SJCRH30 (cell line): Measurements from ENCODE around the gene SDC1. TPM values are rescaled to one million over a fixed set of nuclear protein-coding genes. Genes with fewer than 3 reads are reported as not detected.
"Not testable (repeated sequence)": the region's sequence is repeated elsewhere in the genome, so short reads cannot be mapped to it uniquely, and the experiment has no call there.

Source experiments
- DNase-seq, 2 experiments: peaks; one replicate each; pipeline ENCODE4 v3.0.0-alpha.2; 2015 to 2020
- H3K27ac ChIP-seq: fragments of 250-450 bp; sonication (Bioruptor Pico); 2 replicates; pipeline ENCODE4 v1.5.1; 2020; ENCODE audit warnings: mild to moderate bottlenecking, moderate library complexity
- H3K27me3 ChIP-seq: fragments of 250-450 bp; sonication (Bioruptor Pico); 2 replicates; pipeline ENCODE4 v1.5.1; 2020; ENCODE audit warnings: mild to moderate bottlenecking, moderate library complexity
- H3K36me3 ChIP-seq: fragments of 250-450 bp; sonication (Bioruptor Pico); 2 replicates; pipeline ENCODE4 v1.5.1; 2020; ENCODE audit warnings: mild to moderate bottlenecking, moderate library complexity
- H3K4me1 ChIP-seq: fragments of 250-450 bp; sonication (Bioruptor Pico); 2 replicates; pipeline ENCODE4 v1.5.1; 2020; ENCODE audit warnings: mild to moderate bottlenecking, moderate library complexity
- H3K4me3 ChIP-seq: fragments of 250-450 bp; sonication (Bioruptor Pico); 2 replicates; pipeline ENCODE4 v1.5.1; 2020; ENCODE audit warnings: mild to moderate bottlenecking, moderate library complexity
- H3K9me3 ChIP-seq: fragments of 250-450 bp; sonication (Bioruptor Pico); replicated peaks from 2 replicates; pipeline ENCODE4 v1.5.1; 2020; ENCODE audit warnings: mild to moderate bottlenecking, moderate library complexity
- total RNA-seq: library from RNA; depleted of rRNA; stranded (reverse); fragments of >200 nt; shearing (Covaris generic); gene quantifications from 2 replicates; pipeline ENCODE4 v1.2.3, GENCODE V29; 2014

SDC1 gene
- total RNA-seq, 1 experiment from 2014 or later = 62.6 TPM

- no peak for DNase-seq
- no peak overlapping the region for H3K27ac ChIP-seq
These were observed 10.8 kb upstream of the SDC1 start for GRCh38 chr2:20235655-20236305.

GRCh38 chr2:20234597-20234996, 9.7 kb upstream of the SDC1 start:
- not testable (repeated sequence) for H3K4me3 ChIP-seq, DNase-seq

More at GRCh38 chr2:20235655-20236305, 10.8 kb upstream of the SDC1 start:
- Histone ChIP-seq H3K9me3 (no peaks in the 10 kb centered on the region), H3K27me3 (no peaks in the 10 kb centered on the region), H3K4me3 (no peak overlapping the region), H3K36me3 (no peaks in the 10 kb centered on the region), H3K4me1 (no peaks in the 10 kb centered on the region)

GRCh38 chr2:20232837-20233207, 7.9 kb upstream of the SDC1 start:
- Histone ChIP-seq H3K27ac (no peak overlapping the region), H3K4me1 (no peaks in the 10 kb centered on the region), H3K9me3 (no peaks in the 10 kb centered on the region), H3K4me3 (no peak overlapping the region), H3K36me3 (no peaks in the 10 kb centered on the region), H3K27me3 (no peaks in the 10 kb centered on the region)
- no peak for DNase-seq

More at GRCh38 chr2:20234597-20234996, 9.7 kb upstream of the SDC1 start:
- not testable (repeated sequence) for H3K27me3 ChIP-seq, H3K36me3 ChIP-seq, H3K27ac ChIP-seq, H3K4me1 ChIP-seq, H3K9me3 ChIP-seq

GRCh38 chr2:20231598-20232026, 6.7 kb upstream of the SDC1 start:
- Histone ChIP-seq H3K9me3 (no peaks in the 10 kb centered on the region), H3K4me3 (no peak overlapping the region), H3K36me3 (no peaks in the 10 kb centered on the region), H3K4me1 (no peaks in the 10 kb centered on the region), H3K27ac (no peak overlapping the region), H3K27me3 (no peaks in the 10 kb centered on the region)
- no peak for DNase-seq

GRCh38 chr2:20231159-20231558, 6.2 kb upstream of the SDC1 start:
- Histone ChIP-seq H3K36me3 (no peaks in the 10 kb centered on the region), H3K27me3 (no peaks in the 10 kb centered on the region), H3K4me1 (no peaks in the 10 kb centered on the region), H3K27ac (no peak overlapping the region), H3K9me3 (no peaks in the 10 kb centered on the region), H3K4me3 (no peak overlapping the region)
- DNase-seq = no peak

DNA sequence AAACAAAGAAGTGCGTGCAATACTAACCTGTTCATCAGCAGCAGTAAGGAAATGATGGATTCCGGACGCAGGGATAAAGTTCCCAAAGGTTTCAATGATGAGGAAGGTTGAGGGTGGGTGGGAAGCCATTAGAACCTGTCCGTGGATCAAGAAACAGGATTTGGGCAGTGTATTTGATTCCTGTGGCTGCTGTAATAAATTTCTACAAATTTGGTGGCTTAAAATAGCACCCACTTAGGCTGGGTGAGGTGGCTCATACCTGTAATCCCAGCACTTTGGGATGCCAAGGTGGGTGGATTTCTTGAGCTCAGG, 5.1 kb upstream of the SDC1 start:
- H3K9me3 ChIP-seq = no peaks in the 10 kb centered on the region
- H3K27ac ChIP-seq = no peak overlapping the region
- no peak for DNase-seq

DNA sequence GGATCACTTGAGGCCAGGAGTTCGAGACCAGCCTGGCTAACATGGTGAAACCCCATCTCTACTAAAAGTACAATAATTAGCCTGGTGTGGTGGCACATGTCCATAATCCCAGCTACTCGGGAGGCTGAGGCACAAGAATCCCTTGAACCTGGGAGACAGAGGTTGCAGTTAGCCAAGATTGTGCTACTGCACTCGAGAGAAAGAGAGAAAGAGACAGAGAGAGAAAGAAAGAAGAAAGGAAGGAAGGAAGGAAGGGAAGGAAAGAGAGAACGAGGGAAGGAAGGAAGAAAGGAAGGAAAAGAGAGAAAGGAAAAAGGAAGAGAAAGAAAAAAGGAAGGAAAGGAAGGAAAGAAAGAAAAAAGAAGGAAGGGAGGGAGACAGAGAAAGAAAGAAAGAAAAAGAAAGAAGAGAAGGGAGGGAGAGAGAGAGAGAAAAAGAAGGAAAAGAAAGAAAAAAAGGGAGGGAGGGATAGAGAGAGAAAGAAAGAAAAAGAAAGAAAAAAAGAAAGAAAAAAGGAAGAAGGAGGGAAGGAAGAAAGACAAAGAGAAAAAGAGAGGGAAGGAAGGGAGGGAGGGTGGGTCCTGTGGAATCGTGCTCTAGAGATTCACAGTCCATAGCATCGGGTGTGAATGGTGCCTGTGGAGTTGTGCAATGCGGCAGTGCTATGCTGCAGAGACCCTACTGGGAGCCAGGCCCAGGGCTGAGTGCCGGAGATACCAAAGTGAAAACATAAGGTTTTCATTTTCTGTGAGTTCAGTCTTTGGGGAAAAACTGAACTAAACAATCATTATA, 4.6 kb upstream of the SDC1 start:
- no peaks in the 10 kb centered on the region for H3K36me3 ChIP-seq
- no peaks in the 10 kb centered on the region for H3K27me3 ChIP-seq
- no peak overlapping the region for H3K4me3 ChIP-seq
- no peaks in the 10 kb centered on the region for H3K9me3 ChIP-seq
- no peak overlapping the region for H3K27ac ChIP-seq
- no peaks in the 10 kb centered on the region for H3K4me1 ChIP-seq
- DNase-seq = no peak

More for the DNA sequence above, 5.1 kb upstream of the SDC1 start:
- Histone ChIP-seq H3K4me1 (no peaks in the 10 kb centered on the region), H3K27me3 (no peaks in the 10 kb centered on the region), H3K36me3 (no peaks in the 10 kb centered on the region), H3K4me3 (no peak overlapping the region)

DNA sequence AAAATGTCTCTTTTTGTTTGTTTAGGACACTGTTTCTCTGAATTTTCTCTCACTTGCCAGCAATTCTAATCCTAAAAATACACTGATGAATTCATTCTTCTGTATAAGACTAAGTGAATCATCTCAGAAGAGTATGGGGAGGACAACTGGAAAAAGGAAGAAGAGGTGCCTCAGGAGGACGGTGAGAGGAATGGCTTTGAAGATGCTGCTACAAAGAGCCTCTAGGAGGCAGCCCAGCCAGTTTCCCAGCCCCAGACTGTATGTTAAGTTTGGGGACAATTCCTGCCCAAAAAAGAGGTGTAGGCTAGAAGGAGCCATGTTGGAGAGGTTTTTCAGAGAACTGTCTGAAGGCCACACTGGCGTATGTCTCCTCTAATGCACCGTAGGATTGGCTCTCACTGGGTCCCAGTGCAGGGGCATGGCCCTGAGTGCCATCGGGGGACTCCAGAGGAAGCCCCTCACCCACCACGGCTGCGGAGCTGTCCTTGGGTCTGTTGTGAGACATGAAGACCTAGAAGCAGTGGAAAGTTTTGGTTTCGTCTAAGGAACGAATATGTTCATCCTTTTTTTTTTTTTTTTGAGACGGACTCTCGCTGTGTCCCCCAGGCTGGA, 3.1 kb upstream of the SDC1 start:
- H3K27ac ChIP-seq = no peak overlapping the region
- no peaks in the 10 kb centered on the region for H3K4me1 ChIP-seq
- no peaks in the 10 kb centered on the region for H3K27me3 ChIP-seq
- no peaks in the 10 kb centered on the region for H3K36me3 ChIP-seq
- no peak overlapping the region for H3K4me3 ChIP-seq
- no peak for DNase-seq
- no peaks in the 10 kb centered on the region for H3K9me3 ChIP-seq

GRCh38 chr2:20226152-20226545, 1.2 kb upstream of the SDC1 start:
- Histone ChIP-seq H3K27me3 (no peaks in the 10 kb centered on the region), H3K9me3 (no peaks in the 10 kb centered on the region), H3K36me3 (no peaks in the 10 kb centered on the region), H3K4me1 (no peaks in the 10 kb centered on the region), H3K27ac (peak overlapping the region; percentile 5; the same call in 1 of the 2 replicates), H3K4me3 (peak overlapping the region; percentile 84)
- DNase-seq = no peak

- peak; percentile 88 to 91 for DNase-seq
- Histone ChIP-seq H3K4me1 (no peaks in the 10 kb centered on the region), H3K4me3 (peak overlapping the region; percentile 84), H3K27me3 (no peaks in the 10 kb centered on the region), H3K36me3 (no peaks in the 10 kb centered on the region), H3K9me3 (no peaks in the 10 kb centered on the region), H3K27ac (peak overlapping the region; percentile 5; the same call in 1 of the 2 replicates)
These were observed 593 bp upstream of the SDC1 start for GRCh38 chr2:20225294-20226151.

- DNase-seq = peak in 1 of 2 experiments; percentile 59
- Histone ChIP-seq H3K27me3 (no peaks in the 10 kb centered on the region), H3K9me3 (no peaks in the 10 kb centered on the region), H3K4me1 (no peaks in the 10 kb centered on the region), H3K27ac (peak overlapping the region; percentile 74), H3K36me3 (no peaks in the 10 kb centered on the region), H3K4me3 (peak overlapping the region; percentile 84)
These were observed 690 bp downstream of the SDC1 start for GRCh38 chr2:20224164-20224715.

DNA sequence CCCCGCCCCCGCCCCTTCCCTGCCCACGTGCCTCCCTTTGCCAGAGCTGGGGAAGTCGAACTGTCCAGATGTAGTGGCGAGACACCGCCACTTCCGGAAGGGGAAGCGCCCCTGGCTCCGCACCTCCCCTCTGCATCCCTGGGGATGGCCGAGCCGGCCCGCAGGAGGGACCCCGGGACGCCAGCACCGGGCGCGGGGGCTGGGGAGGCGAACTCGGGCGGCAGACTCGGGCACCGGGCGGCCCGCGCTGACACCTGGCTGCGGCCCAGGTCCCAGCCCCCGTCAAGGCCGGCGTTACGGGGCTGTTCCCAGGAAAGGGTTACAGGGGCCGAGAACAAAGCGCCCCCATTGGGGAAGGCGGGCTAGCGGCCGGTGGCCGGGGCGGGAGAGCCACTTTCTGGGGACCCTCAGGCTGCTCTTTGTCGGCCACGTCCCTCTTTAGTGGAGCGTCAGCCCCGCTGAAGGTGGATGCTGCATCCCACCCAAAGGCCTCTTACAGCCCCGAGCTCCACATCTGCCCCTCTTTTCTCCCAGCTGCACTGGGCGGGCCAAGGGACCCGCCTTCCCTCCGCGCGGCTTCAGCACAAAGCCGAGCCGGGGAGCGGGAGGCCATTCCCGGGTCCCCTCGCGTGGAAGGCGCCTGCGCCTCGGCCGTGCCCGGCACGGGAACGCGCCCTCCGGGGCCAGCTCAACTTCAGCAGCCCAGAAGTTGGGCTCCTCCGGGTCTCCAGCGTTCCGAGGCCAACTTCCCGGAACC, 1.3 kb downstream of the SDC1 start:
- peak; percentile 79 to 81 for DNase-seq
- peak overlapping the region; percentile 74 for H3K27ac ChIP-seq
- peak overlapping the region; percentile 84 for H3K4me3 ChIP-seq
- no peaks in the 10 kb centered on the region for H3K27me3 ChIP-seq
- H3K9me3 ChIP-seq = no peaks in the 10 kb centered on the region
- no peaks in the 10 kb centered on the region for H3K4me1 ChIP-seq
- H3K36me3 ChIP-seq = no peaks in the 10 kb centered on the region

DNA sequence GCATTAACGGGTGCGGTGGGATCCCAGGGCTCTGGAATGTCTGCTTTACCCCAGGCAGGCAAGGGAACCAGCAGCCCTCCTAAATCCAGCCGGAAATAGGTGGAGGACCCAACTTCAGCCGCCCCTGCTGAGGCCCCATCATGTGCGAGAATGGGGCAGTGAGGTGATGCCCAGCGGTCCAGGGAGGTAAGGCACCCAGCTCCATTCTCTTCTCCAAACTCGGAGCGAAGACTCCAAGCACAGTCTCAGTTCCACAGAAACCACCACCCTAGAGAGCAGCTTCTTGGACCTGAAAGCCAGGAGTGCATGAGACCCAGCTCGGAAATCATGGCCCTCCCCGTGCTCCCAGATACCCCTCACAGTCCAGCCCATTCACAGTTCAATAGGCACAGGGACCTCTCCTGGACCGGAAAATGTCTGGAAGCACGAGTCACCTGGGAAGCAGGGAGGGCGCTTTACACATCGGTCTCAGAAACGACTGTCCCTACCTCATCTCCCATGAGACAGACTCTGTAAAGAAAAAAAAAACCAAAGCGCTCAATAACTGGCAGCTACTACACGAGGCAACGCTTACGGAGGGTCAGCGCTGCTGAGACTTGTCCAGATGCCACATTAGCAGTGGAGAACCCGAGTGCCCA, 2.0 kb downstream of the SDC1 start:
- DNase-seq = no peak
- Histone ChIP-seq H3K27ac (no peak overlapping the region), H3K4me1 (no peaks in the 10 kb centered on the region), H3K27me3 (no peaks in the 10 kb centered on the region), H3K9me3 (no peaks in the 10 kb centered on the region), H3K36me3 (0 out of 2 replicates have a peak, but pooled peaks cover 3% of the 10 kb centered on the region), H3K4me3 (peak overlapping the region; percentile 84)
